Tibial nerve (tissue), 3 donors: Measurements from ENCODE around the gene TAPT1.

ENCODE experiments used
- CTCF ChIP-seq, 5 experiments: fragments of 200-600 bp in 3 of 5; fragments of 450-650 bp in 2 of 5; sonication (generic) in 3 of 5; IDR thresholded peaks; one replicate each; pipeline ENCODE4 v1.5.1; 2016 to 2019; ENCODE audit warnings: antibody characterized with exemption in 5 of 5, mild to moderate bottlenecking in 3 of 5, moderate library complexity in 2 of 5
- POLR2A ChIP-seq, 2 donors: fragments of 450-650 bp; IDR thresholded peaks; one replicate each; pipeline ENCODE4 v1.6.1; 2017; ENCODE audit warnings: antibody characterized with exemption in 2 of 2, mild to moderate bottlenecking in 2 of 2, moderate library complexity in 2 of 2

- TF ChIP-seq CTCF (IDR thresholded peaks at IDR 0.05) (no peak), POLR2A (IDR thresholded peaks at IDR 0.05) (no peak)
Observed at GRCh38 chr4:16176621-16177020, 49.6 kb downstream of the TAPT1 start.
